HG03571 (cell line): ENCODE data around the gene NTSR2.

ENCODE experiments used
- ATAC-seq: cut with Tn5 transposase; IDR thresholded peaks from one replicate; pipeline ENCODE4 v1.9.1; 2021; ENCODE audit not compliant: unreplicated experiment

Gene NTSR2

DNA sequence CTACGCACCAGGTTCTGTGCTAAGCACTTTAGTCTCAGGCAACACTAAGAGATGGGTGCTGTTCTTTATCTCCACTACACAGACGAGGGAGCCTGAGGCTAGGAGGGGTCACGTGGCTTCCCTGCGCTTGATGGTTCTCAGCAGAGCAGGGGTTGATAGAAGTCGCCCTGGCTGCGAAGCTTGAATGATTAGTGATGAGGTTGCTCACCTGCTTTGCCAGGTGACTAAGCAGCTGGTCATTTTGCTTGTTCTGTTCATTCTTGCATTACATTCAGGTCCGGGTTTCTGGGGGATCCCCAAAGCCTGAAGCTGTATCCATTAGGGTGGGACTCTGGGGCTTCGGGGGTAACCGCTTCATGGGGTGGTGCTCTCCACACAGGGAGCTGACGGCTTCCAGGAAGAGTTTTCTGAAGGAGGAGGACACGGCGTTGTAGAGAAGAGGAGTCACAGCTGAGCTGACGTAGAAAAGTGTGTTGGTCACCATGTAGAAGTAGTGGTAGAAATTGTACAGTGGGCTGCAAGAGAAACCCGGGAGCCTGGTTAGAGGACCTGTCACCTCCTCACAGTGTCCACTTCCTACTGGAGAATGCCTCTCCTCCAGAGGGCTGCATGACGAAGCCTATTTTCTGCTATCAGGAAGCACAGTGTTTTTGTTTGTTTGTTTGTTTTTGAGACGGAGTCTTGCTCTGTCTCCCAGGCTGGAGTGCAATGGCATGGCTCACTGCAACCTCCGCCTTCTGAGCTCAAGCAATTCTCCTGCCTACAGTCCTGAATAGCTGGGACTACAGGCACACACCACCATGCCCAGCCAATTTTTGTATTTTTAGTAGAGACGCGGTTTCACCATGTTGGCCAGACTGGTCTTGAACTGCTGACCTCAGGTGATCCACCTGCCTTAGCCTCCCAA lies 11.5 kb downstream of the NTSR2 start:
- ATAC-seq = no peak

DNA sequence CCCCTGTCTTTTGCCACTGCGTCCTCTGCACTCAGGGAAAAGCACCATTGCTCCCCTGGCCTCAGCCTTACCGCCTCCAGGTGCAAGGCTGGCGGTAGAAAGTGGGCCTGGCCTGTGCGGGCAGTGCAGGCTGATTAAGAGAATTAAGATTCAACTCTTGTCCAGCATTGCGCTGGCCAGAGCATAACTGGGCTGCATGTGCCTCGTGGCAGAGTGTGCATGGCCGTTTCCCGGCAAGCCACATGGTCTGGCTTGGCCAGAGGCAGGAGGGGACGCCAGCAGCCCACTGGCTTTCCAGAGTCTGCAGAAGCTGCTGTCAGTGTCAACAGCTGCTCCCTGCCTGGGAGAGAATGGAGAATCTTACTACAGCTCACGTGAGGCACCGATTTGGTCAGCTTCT lies 12.3 kb downstream of the NTSR2 start:
- ATAC-seq = no peak

DNA sequence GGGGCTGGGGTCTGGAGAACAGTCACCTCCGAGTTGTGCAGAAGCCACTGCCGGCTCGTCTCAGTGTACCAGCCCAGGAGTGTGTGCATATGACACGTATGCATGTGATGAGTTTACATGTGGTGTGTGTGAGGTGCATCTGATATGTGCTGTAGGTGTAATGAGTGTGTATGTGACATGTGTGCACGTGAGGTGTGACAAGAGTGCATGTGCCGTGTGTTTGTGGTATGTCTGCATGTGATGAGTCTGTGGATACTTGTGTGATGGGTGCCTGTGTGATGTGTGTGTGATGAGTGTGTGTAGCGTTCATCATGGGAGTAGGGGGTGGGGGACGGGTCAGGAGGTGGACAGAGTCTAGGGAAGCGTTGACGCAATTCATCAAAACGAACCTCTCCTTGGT lies 12.8 kb downstream of the NTSR2 start:
- no peak for ATAC-seq

DNA sequence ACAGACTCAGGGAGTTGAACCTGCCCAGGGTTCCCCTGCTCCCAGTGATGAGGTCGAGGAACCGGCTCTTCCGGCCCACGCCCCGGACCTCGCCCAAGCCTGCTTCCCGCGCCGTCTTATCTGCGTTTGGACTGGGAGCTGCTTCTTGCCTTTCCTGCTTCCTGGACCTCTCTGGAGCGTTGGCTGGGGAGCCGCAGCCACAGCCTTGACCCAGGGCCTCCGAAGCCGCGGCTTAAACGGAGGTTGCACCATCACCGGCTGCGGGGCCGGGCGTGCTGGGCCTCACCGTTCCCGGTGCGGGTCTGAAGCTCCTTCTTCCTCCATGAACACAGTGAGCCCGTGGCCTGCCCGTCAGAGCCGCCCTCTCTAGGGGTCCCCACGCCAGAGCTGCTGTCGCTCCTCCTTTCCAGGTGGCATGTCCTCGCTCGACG lies 13.3 kb downstream of the NTSR2 start:
- no peak for ATAC-seq

DNA sequence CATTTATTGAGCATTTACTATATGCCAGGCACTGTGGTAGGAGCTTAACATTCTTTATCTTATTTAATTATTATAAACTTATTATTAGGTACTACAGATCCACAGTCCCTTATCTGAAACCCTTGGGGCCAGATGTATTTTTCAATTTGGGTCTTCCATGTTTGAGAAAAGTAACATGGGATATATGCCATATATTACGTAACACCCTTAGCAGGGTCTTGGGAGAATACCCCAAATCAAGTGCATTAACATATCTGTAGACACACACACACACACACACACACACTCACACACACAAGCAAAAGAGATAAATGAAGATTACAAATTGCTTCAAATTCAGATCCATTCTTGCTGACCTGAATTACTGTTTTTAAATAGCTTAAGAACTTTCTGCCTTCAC lies 13.7 kb downstream of the NTSR2 start:
- ATAC-seq = no peak

DNA sequence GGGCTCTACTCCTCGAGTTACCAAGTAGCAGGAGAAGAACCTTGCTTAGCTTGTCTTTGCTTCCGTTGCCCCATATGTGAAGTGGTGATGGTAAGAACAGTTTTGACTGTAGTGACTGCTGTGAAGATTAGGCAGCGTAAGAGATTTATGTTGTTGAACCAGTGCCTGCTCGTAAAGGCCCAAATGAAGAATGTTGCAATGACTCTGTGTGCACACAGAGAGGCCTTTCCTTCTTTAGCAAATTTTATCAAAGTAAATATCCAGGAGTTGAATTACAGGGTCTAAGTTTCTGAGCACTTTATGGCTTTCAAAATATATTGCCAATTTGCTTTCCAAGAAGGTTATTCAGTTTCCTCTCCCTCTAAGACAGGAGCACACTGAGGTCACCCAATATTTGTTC lies 14.5 kb downstream of the NTSR2 start:
- ATAC-seq = no peak

GRCh38 chr2:11652553-11652952 lies 17.4 kb downstream of the NTSR2 start:
- ATAC-seq = no peak

DNA sequence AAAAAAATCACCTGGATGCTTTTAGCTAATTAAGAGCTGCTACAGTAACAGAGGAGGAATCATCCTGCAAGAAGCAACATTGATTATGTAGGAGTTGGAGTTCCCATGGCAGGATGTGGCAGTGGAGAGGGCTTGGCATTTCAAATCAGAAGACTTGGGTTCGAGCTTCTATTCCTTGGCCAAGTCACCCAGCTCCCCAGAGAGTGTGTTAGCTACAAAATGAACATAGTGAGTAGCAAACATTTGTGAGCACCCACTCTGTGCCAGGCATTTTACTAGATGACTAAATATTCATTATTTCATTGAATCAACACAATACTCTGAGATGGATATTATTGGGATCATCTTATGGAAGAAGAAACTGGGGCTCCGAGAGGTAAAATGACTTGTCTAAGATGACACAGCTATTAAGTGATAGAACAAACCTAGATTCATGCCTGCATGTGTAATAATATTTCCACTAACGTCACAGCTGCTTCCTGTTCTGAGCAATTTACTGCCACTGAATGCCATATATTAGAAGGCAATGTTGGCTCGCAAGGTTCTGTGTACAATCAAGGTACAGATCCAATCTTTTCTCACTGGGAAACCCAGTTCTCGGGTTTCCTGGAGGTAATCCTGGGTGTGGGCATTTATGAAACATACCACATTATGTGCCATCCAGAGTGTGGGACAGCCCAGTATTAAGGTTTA lies 18.0 kb downstream of the NTSR2 start:
- no peak for ATAC-seq

DNA sequence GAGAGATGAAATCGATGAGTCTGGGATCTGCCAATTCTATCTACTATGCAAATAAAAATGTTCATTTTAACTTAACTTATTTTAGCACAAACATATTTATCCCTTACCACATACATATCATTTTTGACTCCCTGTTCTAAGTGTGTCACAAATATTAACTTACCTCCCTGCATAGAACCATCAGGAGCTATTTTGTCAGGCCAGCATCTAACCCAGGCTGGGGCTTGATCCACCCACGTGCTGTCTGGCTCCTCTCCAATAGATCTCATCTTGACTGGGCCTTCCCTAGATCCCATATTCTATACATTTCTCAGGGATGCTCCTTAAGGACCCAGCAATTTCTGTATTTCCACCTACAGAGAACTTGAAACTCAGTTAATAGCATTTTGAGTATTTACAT lies 20.9 kb downstream of the NTSR2 start:
- ATAC-seq = no peak

DNA sequence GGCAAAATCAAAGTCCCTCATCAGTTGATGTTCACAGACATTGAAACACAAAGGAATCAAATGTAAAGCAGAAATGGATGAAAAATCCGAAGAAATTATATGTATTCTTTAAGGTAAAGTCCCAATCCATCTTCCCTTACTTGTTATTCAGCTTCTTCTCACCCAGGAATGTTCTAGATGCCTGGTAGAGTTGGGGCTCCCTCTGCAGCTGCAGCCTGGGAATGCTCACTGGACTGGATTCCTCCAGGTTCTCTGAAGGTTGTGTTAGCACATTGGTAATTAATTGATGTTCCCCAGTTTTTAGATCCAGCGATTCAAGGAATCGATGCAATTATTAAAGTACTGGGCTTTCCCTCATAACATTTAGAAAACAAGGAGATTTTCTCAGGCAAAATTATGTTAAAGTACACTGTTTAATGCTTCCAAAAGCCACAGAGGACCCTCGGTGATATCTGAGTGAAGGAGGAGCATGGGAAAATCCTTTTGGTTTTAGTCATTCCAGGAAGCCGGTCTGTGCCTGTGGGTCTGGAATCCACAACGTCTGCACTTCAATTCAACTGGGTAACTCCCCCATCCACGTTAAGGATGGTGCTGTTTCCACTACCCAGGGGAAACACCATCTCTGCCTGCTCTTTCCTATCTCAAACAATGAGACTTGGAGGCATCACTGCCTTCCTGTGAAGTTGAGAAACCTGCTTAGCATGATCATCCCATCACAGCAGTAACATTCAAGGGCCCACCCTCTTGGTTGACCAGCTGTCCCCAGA lies 22.0 kb downstream of the NTSR2 start:
- ATAC-seq = no peak

GRCh38 chr2:11646530-11646929 lies 23.5 kb downstream of the NTSR2 start:
- ATAC-seq = no peak

DNA sequence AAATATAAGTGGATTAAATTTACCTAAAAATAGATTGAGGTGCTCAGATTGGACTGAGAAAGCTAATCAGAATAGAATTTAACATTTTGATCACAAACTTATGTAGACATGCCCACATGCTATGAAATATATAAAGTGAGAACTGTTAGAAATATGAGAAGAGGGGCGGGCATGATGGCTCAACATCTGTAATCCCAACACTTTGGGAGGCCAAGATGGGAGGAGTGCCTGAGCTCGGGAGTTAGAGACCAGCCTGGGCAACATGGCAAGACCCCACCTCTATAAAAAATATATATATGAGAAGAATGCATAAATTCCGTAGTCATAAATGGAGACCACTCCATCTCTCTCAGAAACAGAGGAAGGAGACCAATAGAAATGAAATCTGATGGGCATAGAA lies 25.7 kb downstream of the NTSR2 start:
- no peak for ATAC-seq

DNA sequence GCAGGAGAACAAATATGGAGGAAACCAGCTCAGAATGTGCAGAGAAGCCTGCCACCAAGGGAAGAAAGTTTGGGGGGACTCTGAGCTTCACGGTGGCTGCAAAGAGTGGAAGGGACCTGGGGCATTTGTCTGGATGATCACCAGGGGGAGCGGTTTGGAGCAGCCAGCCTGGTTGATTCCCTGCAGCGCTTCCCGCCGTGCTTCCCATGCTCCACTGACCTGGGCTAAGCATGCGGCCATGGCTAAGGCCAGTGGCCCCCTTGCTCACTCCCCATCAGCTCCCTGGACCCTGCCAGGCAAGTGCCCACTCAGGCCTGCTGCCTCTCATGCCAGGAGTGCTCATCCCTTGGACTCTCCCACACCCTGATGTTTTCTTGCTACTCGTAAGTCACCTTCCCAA lies 27.0 kb downstream of the NTSR2 start:
- no peak for ATAC-seq

DNA sequence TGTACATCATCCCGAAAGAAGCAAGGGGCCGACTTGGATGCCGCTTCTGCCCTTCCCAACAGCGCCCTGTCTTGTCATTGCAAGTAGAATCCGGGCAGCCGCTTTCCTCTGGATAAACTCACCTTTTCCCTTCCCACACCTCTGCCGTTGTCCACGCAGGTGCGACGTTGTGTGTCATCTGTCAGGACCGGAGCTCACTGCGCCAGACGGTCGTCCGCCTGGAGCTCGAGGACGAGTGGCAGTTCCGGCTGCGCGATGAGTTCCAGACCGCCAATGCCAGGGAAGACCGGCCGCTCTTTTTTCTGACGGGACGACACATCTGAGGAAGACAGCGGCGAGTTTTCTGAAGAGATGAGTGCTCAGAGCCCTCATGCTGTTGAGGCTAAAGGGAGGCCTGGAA lies 29.9 kb downstream of the NTSR2 start:
- no peak for ATAC-seq

GRCh38 chr2:11639503-11639902 lies 30.5 kb downstream of the NTSR2 start:
- no peak for ATAC-seq

DNA sequence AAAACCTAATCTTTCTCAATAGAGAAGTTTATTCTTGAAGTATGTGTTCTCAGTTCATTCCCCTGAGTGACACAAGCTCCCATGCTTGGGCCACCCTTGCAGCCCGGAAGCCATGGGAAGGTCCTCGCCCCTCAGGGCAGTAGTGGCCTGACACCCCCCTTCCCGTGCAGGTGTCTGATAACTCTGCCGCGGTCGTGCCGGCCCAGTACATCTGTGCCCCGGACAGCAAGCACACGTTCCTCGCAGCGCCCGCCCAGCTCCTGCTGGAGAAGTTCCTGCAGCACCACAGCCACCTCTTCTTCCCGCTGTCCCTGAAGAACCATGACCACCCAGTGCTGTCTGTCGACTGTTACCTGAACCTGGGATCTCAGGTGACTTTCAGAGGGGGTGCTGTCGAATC lies 32.4 kb downstream of the NTSR2 start:
- ATAC-seq = no peak

GRCh38 chr2:11636593-11637295 lies 33.3 kb downstream of the NTSR2 start:
- no peak for ATAC-seq

- no peak for ATAC-seq
Observed at GRCh38 chr2:11635141-11635540, 34.9 kb downstream of the NTSR2 start.

DNA sequence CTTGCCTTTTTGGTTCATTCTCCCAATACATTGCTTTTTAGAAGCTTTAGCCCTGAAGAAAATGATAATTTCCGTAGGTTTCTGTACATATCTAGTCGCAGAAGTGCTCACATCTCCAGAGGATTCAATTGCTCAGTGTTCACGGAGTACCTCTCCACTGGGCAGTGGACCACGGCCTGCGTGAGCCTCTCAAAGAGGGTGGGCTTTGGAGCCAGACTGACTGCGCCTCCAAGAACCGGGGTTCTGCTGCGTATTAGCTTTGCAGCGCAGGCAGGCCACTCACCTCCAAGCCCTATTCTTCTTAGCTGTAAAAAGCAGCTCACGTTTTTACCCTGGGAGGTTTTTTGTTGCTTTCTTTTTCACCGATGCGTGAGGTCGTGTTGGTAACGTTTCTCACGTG lies 35.4 kb downstream of the NTSR2 start:
- no peak for ATAC-seq

GRCh38 chr2:11633923-11634478 lies 36.0 kb downstream of the NTSR2 start:
- ATAC-seq = no peak

DNA sequence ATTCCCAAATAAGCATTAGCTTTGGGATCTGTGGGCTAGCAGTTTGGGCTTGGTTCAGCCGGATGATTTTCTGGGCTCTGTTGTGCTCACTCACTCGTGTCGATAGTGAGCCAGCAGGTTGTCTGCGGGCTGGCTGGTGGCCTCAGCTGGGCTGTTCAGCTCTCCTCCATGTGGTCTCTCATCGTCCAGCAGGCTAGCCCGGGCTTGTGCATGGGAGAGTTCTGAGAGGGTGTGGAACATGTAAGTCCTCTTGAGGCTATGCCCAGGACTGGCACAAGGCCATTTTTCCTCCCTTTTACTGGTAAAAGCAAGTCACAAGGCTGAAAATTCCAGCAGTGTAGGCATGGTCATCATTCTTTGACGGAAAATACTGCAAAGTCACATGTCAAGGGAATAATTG lies 38.5 kb downstream of the NTSR2 start:
- ATAC-seq = no peak
